RWPE1 (cell line): ENCODE measurements around the gene IRF6.

Experiments used
- CTCF ChIA-PET: fragments of 350-600 bp; sonication (Branson Sonifier 250); formaldehyde crosslinking; extraction: SDS; loops from one replicate; lab custom pipeline; 2021; lab: Yijun Ruan, JAX
- POLR2A ChIA-PET: fragments of 400-600 bp; formaldehyde crosslinking; extraction: SDS; loops from one replicate; lab custom pipeline; 2020; ENCODE audit warnings: antibody characterized with exemption; ENCODE audit not compliant: low non-redundant PET; lab: Yijun Ruan, JAX
- DNase-seq: peaks from one replicate; pipeline ENCODE4 v3.0.0; 2012; ENCODE audit warnings: low spot score
- H3K27ac ChIP-seq: fragments of 450-650 bp; 2 replicates; pipeline ENCODE4 v1.5.1; 2017
- TF ChIP-seq, protein P1 (sequence below): fragments of 450-650 bp; conservative IDR thresholded peaks from 2 replicates; pipeline ENCODE4 v1.5.1; 2017; ENCODE audit warnings: low read depth, mild to moderate bottlenecking

The IRF6 gene

DNA sequence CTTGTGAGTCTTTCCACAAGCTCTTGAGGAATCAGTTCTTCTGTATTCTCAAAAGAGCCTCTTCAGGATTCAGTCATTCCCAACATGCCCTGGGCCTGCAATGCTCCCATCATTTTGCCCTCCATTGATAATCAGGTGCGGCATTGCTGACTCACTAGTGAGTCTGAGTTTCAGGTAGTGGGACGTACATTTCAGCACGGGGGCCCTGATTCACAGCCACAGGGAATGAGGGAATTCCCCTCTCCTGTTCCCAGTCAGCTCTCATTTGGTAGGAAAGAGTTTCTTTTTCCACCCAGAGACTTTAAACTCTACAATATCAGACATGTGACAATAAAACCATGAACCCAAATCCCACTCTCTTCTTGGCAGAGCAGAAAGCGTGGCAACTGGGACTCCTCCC lies 3.7 kb upstream of the IRF6 start:
- ChIA-PET CTCF (interaction anchor here (2.4 kb wide), 1 partner anchor 14 kb away, joined by 19 read pairs; no protein-coding TSS in a partner anchor), POLR2A (no interaction called here)
- H3K27ac ChIP-seq = no peak overlapping the region
- peak; percentile 87 for DNase-seq
- TF ChIP-seq, protein P1, sequence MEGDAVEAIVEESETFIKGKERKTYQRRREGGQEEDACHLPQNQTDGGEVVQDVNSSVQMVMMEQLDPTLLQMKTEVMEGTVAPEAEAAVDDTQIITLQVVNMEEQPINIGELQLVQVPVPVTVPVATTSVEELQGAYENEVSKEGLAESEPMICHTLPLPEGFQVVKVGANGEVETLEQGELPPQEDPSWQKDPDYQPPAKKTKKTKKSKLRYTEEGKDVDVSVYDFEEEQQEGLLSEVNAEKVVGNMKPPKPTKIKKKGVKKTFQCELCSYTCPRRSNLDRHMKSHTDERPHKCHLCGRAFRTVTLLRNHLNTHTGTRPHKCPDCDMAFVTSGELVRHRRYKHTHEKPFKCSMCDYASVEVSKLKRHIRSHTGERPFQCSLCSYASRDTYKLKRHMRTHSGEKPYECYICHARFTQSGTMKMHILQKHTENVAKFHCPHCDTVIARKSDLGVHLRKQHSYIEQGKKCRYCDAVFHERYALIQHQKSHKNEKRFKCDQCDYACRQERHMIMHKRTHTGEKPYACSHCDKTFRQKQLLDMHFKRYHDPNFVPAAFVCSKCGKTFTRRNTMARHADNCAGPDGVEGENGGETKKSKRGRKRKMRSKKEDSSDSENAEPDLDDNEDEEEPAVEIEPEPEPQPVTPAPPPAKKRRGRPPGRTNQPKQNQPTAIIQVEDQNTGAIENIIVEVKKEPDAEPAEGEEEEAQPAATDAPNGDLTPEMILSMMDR = no peak

DNA sequence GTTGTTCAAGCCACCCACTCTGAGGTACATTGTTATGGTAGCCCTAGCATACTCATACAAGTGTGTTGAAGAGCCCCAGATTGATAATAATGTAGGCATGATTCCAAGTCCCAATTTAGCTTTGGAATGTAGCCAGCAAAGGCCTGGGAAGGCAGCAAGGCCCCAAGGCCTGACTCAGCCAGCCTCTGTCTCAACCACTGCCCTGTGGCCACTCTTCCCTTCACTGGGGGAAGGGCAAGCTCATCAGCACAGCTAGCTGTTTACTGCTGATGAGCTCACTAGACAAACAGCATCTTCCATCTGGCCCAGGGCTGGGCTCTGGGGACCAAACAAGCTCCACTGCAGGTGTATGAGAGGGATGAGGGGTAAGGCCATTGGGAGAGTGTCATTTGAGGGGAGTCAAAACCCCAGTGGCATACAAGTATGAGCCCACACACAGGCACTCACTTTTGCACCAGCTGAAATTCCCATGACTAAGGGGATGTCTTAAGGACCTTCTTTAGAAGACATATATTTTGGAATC lies 2.2 kb upstream of the IRF6 start:
- TF ChIP-seq, protein P1 = no peak
- ChIA-PET POLR2A (interaction anchor here (1.3 kb wide), 1 partner anchor 8 kb away, joined by 16 read pairs; no protein-coding TSS in a partner anchor), CTCF (interaction anchor here (2.4 kb wide), 1 partner anchor 15 kb away, joined by 19 read pairs; no protein-coding TSS in a partner anchor)
- peak; percentile 92 for DNase-seq
- peak overlapping the region; percentile 71 for H3K27ac ChIP-seq

DNA sequence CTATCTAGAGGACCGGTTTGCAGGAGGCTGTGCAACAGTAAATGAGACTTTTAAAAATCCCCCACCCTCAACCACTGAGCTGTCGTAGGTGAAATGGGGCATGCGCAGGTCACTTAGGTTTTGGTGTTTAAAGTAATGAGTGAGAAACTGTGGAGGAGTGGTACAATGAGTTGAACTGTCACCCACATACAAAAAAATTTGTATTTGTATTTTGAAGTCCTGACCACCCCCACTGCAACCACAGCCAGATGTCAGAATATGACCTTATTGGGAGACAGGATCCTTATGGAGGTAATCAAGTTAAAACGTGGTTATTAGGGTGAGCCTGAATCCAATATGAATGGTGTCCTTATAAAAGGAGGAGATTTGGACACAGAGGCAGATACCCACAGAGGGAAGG lies 1.6 kb upstream of the IRF6 start:
- CTCF ChIA-PET = interaction anchor here (0.7 to 2.4 kb wide), 2 partner anchors 16 to 20 kb away, joined by 6 to 19 read pairs; no protein-coding TSS in a partner anchor
- DNase-seq = no peak
- POLR2A ChIA-PET = interaction anchor here (1.2 to 1.3 kb wide), 2 partner anchors 9 to 10 kb away, joined by 11 to 16 read pairs; no protein-coding TSS in a partner anchor
- TF ChIP-seq, protein P1 = no peak
- no peak overlapping the region for H3K27ac ChIP-seq

DNA sequence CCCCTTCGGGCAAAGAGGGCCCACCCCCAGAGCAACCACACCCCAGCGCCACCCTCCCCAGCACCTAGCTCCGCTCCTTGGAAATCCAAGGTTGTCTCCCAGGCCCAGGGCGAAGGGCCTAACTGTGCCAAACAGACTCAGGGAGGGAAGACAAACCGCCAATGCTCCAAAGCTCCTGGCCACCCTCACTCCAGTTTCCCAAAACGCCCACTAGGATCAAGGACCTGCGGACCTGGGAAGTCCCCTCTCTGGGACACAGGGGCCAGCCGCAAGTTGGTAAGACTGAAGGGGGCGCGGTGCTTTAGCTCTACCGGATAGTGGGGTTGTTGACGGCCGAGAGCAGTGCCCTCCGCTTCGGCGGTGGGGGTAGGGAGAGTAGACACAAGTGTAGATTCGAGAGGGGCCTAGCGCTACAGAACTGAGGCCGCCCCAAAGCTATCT lies 581 bp downstream of the IRF6 start:
- peak overlapping the region; percentile 82 for H3K27ac ChIP-seq
- TF ChIP-seq, protein P1 = no peak
- ChIA-PET POLR2A (interaction anchor here (1.2 to 2.2 kb wide), 3 partner anchors 11 to 21 kb away, joined by 3 to 28 read pairs (median 6); no protein-coding TSS in a partner anchor), CTCF (interaction anchor here (0.5 to 3.1 kb wide), 4 partner anchors 17 to 31 kb away, joined by 4 to 21 read pairs (median 4); partner anchors contain the start of gene UTP25)
- no peak for DNase-seq

DNA sequence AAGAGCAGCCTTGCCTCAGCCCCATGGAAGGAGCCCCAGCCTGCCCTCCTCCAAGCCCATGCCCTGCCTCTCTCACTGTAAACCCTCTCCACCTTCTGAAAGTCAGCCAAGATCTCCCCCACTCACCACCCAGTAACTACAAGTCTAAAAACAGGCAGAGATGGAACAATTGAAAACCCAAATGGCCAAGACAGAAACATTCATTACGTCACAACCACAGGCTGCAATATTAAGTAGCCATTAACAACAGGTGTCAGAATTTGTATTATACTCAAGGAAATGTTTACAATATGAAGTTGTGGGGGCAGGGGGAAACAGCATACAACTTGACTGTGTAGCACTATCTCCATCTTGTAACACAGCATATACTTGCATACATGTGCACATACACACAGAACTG lies 2.4 kb downstream of the IRF6 start:
- H3K27ac ChIP-seq = no peak overlapping the region
- TF ChIP-seq, protein P1 = no peak
- no peak for DNase-seq
- CTCF ChIA-PET = no interaction called here
- POLR2A ChIA-PET = no interaction called here

DNA sequence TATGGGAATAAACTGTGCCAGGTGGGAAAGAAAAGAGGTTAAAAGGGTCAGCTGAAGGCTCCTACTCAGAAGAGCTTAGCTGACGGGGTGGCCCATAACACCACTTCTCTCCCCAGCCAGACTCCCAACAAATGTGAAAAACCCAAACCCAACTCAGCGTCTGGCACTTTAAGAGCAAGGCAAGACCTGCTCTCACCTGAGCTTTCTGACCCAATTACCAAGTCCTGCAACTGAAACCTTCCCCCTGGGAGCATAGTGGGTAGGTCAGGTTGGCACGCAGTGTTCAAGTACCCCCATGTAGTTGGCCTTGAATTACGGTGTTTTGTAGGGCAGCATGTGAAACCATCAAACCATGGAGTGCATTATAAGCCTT lies 3.2 kb downstream of the IRF6 start:
- TF ChIP-seq, protein P1 = no peak
- ChIA-PET CTCF (interaction anchor here (2.5 kb wide), 1 partner anchor 20 kb away, joined by 7 read pairs; no protein-coding TSS in a partner anchor), POLR2A (no interaction called here)
- no peak overlapping the region for H3K27ac ChIP-seq
- no peak for DNase-seq
